ENCODE data around the gene B4GALT3. TPM values are rescaled to one million over a fixed set of nuclear protein-coding genes. Genes with fewer than 3 reads are reported as not detected.
A peak's percentile ranks its signal among the peaks of the same experiment; 100 is the strongest.

B4GALT3 gene
- total and polyA plus RNA-seq, 2 donors (not counting 1 experiment from before 2014, with no cell fraction given): 17.8 to 18.7 TPM

DNA sequence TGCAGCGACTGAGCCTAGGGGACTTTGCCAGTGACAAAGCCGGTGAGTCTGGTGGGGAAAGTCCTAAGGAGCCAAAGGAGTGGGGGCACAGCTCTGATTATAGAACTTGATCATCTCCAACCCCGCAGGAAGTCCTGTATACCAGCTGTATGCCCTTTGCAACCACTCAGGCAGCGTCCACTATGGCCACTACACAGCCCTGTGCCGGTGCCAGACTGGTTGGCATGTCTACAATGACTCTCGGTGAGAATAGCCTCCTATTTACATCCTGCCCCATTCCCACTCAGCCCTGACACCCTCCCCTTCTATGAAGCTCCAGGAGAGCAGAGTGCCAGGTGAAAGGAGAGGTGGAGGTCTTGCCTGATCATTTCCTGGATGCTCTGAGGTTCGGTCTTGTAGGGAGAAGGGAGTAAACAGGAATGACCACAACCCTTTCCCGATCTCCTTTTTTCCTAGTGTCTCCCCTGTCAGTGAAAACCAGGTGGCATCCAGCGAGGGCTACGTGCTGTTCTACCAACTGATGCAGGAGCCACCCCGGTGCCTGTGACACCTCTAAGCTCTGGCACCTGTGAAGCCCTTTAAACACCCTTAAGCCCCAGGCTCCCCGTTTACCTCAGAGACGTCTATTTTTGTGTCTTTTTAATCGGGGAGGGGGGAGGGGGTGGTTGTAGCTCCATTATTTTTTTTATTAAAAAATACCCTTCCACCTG, 12.3 kb downstream of the B4GALT3 start:
- H3K27ac ChIP-seq (ENCODE audit: insufficient read depth, low read length): peak overlapping the region; percentile 91
- H3K9me3 ChIP-seq (ENCODE audit: control insufficient read depth, insufficient read depth, low read depth, low read length): no peaks in the 10 kb centered on the region
- H3K4me1 ChIP-seq (ENCODE audit: control insufficient read depth, extremely low read depth, insufficient read depth, low read length): peaks cover 16% of the 10 kb centered on the region
- H3K4me2 ChIP-seq (ENCODE audit: extremely low read depth, insufficient read depth, low read length): peak overlapping the region; percentile 100
- no peaks in the 10 kb centered on the region for H3K27me3 ChIP-seq (ENCODE audit: control insufficient read depth, insufficient read depth, low read length)
- peak overlapping the region in 3 of 4 experiments; percentile 55 to 88 (median 87) for H3K4me3 ChIP-seq (replicated peaks in 1 of 4; ENCODE audit: control extremely low read depth in 1 of 4, insufficient read depth in 1 of 4, low read depth in 3 of 4, low read length in 4 of 4)
- peaks cover 12% of the 10 kb centered on the region for H3K79me2 ChIP-seq (ENCODE audit: control insufficient read depth, insufficient read depth, low read length)
- no peak for DNase-seq (ENCODE audit: low read depth in 2 of 2)
- H2AFZ ChIP-seq (ENCODE audit: low read length): no peak overlapping the region
- TF ChIP-seq EZH2 (IDR thresholded peaks at IDR 0.05; ENCODE audit: low read length, missing control alignments): no peak
- TF ChIP-seq, protein P1, sequence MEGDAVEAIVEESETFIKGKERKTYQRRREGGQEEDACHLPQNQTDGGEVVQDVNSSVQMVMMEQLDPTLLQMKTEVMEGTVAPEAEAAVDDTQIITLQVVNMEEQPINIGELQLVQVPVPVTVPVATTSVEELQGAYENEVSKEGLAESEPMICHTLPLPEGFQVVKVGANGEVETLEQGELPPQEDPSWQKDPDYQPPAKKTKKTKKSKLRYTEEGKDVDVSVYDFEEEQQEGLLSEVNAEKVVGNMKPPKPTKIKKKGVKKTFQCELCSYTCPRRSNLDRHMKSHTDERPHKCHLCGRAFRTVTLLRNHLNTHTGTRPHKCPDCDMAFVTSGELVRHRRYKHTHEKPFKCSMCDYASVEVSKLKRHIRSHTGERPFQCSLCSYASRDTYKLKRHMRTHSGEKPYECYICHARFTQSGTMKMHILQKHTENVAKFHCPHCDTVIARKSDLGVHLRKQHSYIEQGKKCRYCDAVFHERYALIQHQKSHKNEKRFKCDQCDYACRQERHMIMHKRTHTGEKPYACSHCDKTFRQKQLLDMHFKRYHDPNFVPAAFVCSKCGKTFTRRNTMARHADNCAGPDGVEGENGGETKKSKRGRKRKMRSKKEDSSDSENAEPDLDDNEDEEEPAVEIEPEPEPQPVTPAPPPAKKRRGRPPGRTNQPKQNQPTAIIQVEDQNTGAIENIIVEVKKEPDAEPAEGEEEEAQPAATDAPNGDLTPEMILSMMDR (conservative IDR thresholded peaks at IDR 0.05 in 1 of 2, IDR thresholded peaks at IDR 0.05 in 1 of 2; ENCODE audit: low read depth in 1 of 2, low read length in 2 of 2): no peak
- no peaks in the 10 kb centered on the region for H4K20me1 ChIP-seq (ENCODE audit: control insufficient read depth, extremely low read depth, insufficient read depth, low read length)
- H3K36me3 ChIP-seq (ENCODE audit: control insufficient read depth, insufficient read depth, low read length): peaks cover 19% of the 10 kb centered on the region
- H3K9ac ChIP-seq (ENCODE audit: insufficient read depth, low read length): peak overlapping the region; percentile 74

DNA sequence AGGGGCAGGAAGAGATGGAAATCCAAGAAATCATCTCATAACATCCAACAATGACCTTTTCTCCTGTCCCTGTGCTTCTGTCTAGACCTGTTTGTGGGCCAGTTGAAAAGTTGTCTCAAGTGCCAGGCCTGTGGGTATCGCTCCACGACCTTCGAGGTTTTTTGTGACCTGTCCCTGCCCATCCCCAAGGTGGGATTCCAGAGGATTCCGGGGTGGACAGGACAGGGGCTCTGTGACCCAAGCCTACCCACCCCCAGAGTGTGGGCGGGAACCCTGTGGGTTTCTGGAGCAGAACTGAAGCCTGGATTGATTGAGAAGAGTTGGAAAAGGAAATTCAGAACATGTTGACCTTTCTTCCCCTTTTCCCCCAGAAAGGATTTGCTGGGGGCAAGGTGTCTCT, 13.5 kb downstream of the B4GALT3 start:
- H4K20me1 ChIP-seq (ENCODE audit: control insufficient read depth, extremely low read depth, insufficient read depth, low read length): no peaks in the 10 kb centered on the region
- no peak for DNase-seq (ENCODE audit: low read depth in 2 of 2)
- H3K4me3 ChIP-seq (replicated peaks in 1 of 4; ENCODE audit: control extremely low read depth in 1 of 4, insufficient read depth in 1 of 4, low read depth in 3 of 4, low read length in 4 of 4): no peak overlapping the region
- no peaks in the 10 kb centered on the region for H3K27me3 ChIP-seq (ENCODE audit: control insufficient read depth, insufficient read depth, low read length)
- no peak overlapping the region for H3K4me2 ChIP-seq (ENCODE audit: extremely low read depth, insufficient read depth, low read length)
- H3K27ac ChIP-seq (ENCODE audit: insufficient read depth, low read length): no peak overlapping the region
- no peaks in the 10 kb centered on the region for H3K9me3 ChIP-seq (ENCODE audit: control insufficient read depth, insufficient read depth, low read depth, low read length)
- TF ChIP-seq, protein P1 (conservative IDR thresholded peaks at IDR 0.05 in 1 of 2, IDR thresholded peaks at IDR 0.05 in 1 of 2; ENCODE audit: low read depth in 1 of 2, low read length in 2 of 2): no peak
- no peak for TF ChIP-seq EZH2 (IDR thresholded peaks at IDR 0.05; ENCODE audit: low read length, missing control alignments)
- H3K36me3 ChIP-seq (ENCODE audit: control insufficient read depth, insufficient read depth, low read length): peaks cover 19% of the 10 kb centered on the region
- no peak overlapping the region for H3K9ac ChIP-seq (ENCODE audit: insufficient read depth, low read length)
- H3K4me1 ChIP-seq (ENCODE audit: control insufficient read depth, extremely low read depth, insufficient read depth, low read length): peaks cover 18% of the 10 kb centered on the region
- H2AFZ ChIP-seq (ENCODE audit: low read length): no peak overlapping the region
- H3K79me2 ChIP-seq (ENCODE audit: control insufficient read depth, insufficient read depth, low read length): peaks cover 17% of the 10 kb centered on the region

DNA sequence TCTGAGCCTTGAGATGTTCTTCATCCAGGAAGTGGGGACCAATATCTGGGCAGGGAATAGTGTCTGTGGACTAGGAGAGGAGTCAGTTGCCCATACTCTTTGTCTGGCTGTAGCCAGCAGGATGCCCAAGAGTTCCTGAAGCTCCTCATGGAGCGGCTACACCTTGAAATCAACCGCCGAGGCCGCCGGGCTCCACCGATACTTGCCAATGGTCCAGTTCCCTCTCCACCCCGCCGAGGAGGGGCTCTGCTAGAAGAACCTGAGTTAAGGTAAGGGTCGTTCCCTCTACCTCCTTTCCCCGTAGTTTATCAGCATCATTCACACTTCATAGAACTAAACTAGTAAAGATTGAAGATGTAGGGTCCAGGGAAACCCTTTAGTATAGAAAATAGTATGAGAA, 14.5 kb downstream of the B4GALT3 start:
- no peak overlapping the region for H3K4me2 ChIP-seq (ENCODE audit: extremely low read depth, insufficient read depth, low read length)
- no peak overlapping the region for H2AFZ ChIP-seq (ENCODE audit: low read length)
- no peak for TF ChIP-seq EZH2 (IDR thresholded peaks at IDR 0.05; ENCODE audit: low read length, missing control alignments)
- TF ChIP-seq, protein P1 (conservative IDR thresholded peaks at IDR 0.05 in 1 of 2, IDR thresholded peaks at IDR 0.05 in 1 of 2; ENCODE audit: low read depth in 1 of 2, low read length in 2 of 2): no peak
- H3K79me2 ChIP-seq (ENCODE audit: control insufficient read depth, insufficient read depth, low read length): peaks cover 17% of the 10 kb centered on the region
- no peaks in the 10 kb centered on the region for H4K20me1 ChIP-seq (ENCODE audit: control insufficient read depth, extremely low read depth, insufficient read depth, low read length)
- H3K9ac ChIP-seq (ENCODE audit: insufficient read depth, low read length): no peak overlapping the region
- peaks cover 18% of the 10 kb centered on the region for H3K4me1 ChIP-seq (ENCODE audit: control insufficient read depth, extremely low read depth, insufficient read depth, low read length)
- DNase-seq (ENCODE audit: low read depth in 2 of 2): no peak
- no peak overlapping the region for H3K27ac ChIP-seq (ENCODE audit: insufficient read depth, low read length)
- H3K4me3 ChIP-seq (replicated peaks in 1 of 4; ENCODE audit: control extremely low read depth in 1 of 4, insufficient read depth in 1 of 4, low read depth in 3 of 4, low read length in 4 of 4): no peak overlapping the region
- no peaks in the 10 kb centered on the region for H3K9me3 ChIP-seq (ENCODE audit: control insufficient read depth, insufficient read depth, low read depth, low read length)
- no peaks in the 10 kb centered on the region for H3K27me3 ChIP-seq (ENCODE audit: control insufficient read depth, insufficient read depth, low read length)
- peaks cover 21% of the 10 kb centered on the region for H3K36me3 ChIP-seq (ENCODE audit: control insufficient read depth, insufficient read depth, low read length)

Data from fibroblast of lung (primary cell).